Thyroid gland (tissue), 4 donors: ENCODE data around the gene VPS26A. TPM values are rescaled to one million over a fixed set of nuclear protein-coding genes. Genes with fewer than 3 reads are reported as not detected.
A peak's percentile ranks its signal among the peaks of the same experiment; 100 is the strongest.
"Not testable (repeated sequence)": the region's sequence is repeated elsewhere in the genome, so short reads cannot be mapped to it uniquely, and the experiment has no call there.

ENCODE experiments used
- DNase-seq, 2 donors: peaks; one replicate each; pipeline ENCODE4 v3.0.0-alpha.2; 2019
- H3K27ac ChIP-seq, 3 donors: fragments of 200-600 bp; sonication (generic); 1 replicate in 2 of 3; 2 replicates in 1 of 3; pipeline ENCODE4 v1.5.1; 2016 to 2019; ENCODE audit warnings: mild to moderate bottlenecking in 1 of 3, moderate library complexity in 1 of 3
- H3K27me3 ChIP-seq: fragments of 200-600 bp; sonication (generic); one replicate; pipeline ENCODE4 v1.5.1; 2019
- H3K36me3 ChIP-seq, 2 donors: fragments of 200-600 bp; sonication (generic); one replicate each; pipeline ENCODE4 v1.5.1; 2016 to 2019
- H3K4me1 ChIP-seq, 2 donors: fragments of 200-600 bp; sonication (generic); one replicate each; pipeline ENCODE4 v1.5.1; 2017 to 2019
- H3K4me3 ChIP-seq, 3 donors: fragments of 200-600 bp; sonication (generic); replicated peaks in 1 of 3; 1 replicate in 2 of 3; 2 replicates in 1 of 3; pipeline ENCODE4 v1.5.1; 2016; ENCODE audit warnings: mild to moderate bottlenecking in 1 of 3
- H3K9me3 ChIP-seq: fragments of 200-600 bp; sonication (generic); one replicate; pipeline ENCODE4 v1.5.1; 2017
- POLR2A ChIP-seq, 2 donors: fragments of 450-650 bp; IDR thresholded peaks; one replicate each; pipeline ENCODE4 v1.6.1; 2017; ENCODE audit warnings: antibody characterized with exemption in 2 of 2, mild to moderate bottlenecking in 2 of 2, moderate library complexity in 1 of 2
- WGBS, 2 donors: methylation state at CpG; one replicate each; pipeline ENCODE4 v1.1.5; 2017; 5-methylcytosine and 5-hydroxymethylcytosine counted together
- intact Hi-C: fragments of 100-400 bp; cut with DNase I; formaldehyde crosslinking; loops from one replicate; pipeline ENCODE4 v1.15.1; 2023
- total RNA-seq, 4 donors: library from RNA; depleted of rRNA; stranded (reverse); fragments of >200 nt; gene quantifications; one replicate each; pipeline ENCODE4 v1.2.3, GENCODE V29; 2016
- TF ChIP-seq, protein P1 (sequence below), 6 experiments: fragments of 200-600 bp in 3 of 6; fragments of 450-650 bp in 3 of 6; sonication (generic) in 3 of 6; IDR thresholded peaks; one replicate each; pipeline ENCODE4 v1.5.1; 2016 to 2019; ENCODE audit warnings: antibody characterized with exemption in 6 of 6, mild to moderate bottlenecking in 2 of 6, inconsistent platforms in 1 of 6, moderate library complexity in 1 of 6

The VPS26A gene
- total RNA-seq, 4 donors from 2014 or later = 32.5 to 41.0 (median 36.7) TPM

DNA sequence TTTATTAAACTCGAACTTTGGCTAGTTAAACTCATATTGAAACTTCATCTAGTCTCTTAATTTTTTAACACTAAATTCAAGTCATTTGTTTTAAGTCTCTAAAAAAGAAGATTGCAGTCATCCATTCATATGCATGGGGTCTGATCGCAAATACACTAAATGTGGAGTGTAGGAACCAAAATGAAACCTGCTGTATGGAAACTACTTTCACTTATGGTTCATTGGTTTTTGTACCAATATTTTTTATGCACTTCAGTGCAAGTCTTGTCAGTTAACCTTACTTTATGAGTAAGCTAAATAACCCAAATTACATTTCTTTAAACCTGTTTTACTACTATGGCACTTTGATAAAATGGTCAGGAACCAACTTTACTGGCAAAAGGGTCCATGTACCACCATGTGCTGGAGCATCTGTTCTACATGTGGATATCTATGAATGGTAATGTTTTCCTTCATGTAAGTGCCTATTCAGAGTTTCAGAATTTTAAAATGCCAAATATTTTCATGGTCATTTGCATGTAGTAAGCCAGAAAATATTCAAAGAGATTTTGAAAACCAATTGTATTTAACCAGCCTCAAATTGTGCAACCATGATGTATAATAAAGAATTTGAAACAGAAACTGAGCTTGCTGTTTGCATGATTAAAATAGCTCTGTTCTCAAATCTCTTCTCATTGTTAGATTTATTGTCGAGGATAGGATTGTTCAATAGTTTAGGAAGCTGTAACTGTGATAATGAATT is 48.4 kb downstream of the VPS26A start:
- DNase-seq = no peak
- TF ChIP-seq POLR2A (IDR thresholded peaks at IDR 0.05) = no peak
- TF ChIP-seq, protein P1, sequence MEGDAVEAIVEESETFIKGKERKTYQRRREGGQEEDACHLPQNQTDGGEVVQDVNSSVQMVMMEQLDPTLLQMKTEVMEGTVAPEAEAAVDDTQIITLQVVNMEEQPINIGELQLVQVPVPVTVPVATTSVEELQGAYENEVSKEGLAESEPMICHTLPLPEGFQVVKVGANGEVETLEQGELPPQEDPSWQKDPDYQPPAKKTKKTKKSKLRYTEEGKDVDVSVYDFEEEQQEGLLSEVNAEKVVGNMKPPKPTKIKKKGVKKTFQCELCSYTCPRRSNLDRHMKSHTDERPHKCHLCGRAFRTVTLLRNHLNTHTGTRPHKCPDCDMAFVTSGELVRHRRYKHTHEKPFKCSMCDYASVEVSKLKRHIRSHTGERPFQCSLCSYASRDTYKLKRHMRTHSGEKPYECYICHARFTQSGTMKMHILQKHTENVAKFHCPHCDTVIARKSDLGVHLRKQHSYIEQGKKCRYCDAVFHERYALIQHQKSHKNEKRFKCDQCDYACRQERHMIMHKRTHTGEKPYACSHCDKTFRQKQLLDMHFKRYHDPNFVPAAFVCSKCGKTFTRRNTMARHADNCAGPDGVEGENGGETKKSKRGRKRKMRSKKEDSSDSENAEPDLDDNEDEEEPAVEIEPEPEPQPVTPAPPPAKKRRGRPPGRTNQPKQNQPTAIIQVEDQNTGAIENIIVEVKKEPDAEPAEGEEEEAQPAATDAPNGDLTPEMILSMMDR (IDR thresholded peaks at IDR 0.05) = no peak
- H3K36me3 ChIP-seq = peaks cover 11 to 27% of the 10 kb centered on the region in 2 donors
- no peak overlapping the region for H3K4me3 ChIP-seq
- intact Hi-C loops = loop anchor here (10.0 kb wide), 1 partner anchor 48 kb away; the partner anchor contains the start of gene VPS26A
- no peaks in the 10 kb centered on the region for H3K27me3 ChIP-seq
- 91 to 93% methylated on average over 3 of the region's 3 CpGs for WGBS, 2 donors
- no peaks in the 10 kb centered on the region for H3K9me3 ChIP-seq
- H3K27ac ChIP-seq = no peak overlapping the region
- no peaks in the 10 kb centered on the region for H3K4me1 ChIP-seq

GRCh38 chr10:69175326-69175725 is 51.3 kb downstream of the VPS26A start:
- H3K27ac ChIP-seq, H3K4me1 ChIP-seq, H3K9me3 ChIP-seq, DNase-seq, H3K4me3 ChIP-seq, H3K27me3 ChIP-seq, H3K36me3 ChIP-seq: not testable (repeated sequence)
- intact Hi-C loops = loop anchor here (10.0 kb wide), 1 partner anchor 51 kb away; the partner anchor contains the start of gene VPS26A
- 79 to 87% methylated on average over 3 to 4 of the region's 4 CpGs for WGBS, 2 donors

GRCh38 chr10:69176823-69177222 is 52.8 kb downstream of the VPS26A start:
- peaks cover 12 to 17% of the 10 kb centered on the region in 2 donors for H3K4me1 ChIP-seq
- H3K36me3 ChIP-seq = peaks cover 0 to under 1% of the 10 kb centered on the region in 2 donors
- no peak for DNase-seq
- no peaks in the 10 kb centered on the region for H3K27me3 ChIP-seq
- WGBS, 2 donors = 69 to 71% methylated on average over 2 of the region's 2 CpGs
- no peak overlapping the region for H3K4me3 ChIP-seq
- intact Hi-C loops = loop anchor here (10.0 kb wide), 1 partner anchor 52 kb away; the partner anchor contains the start of gene VPS26A
- H3K9me3 ChIP-seq = no peaks in the 10 kb centered on the region
- no peak overlapping the region for H3K27ac ChIP-seq
- no peak for TF ChIP-seq POLR2A (IDR thresholded peaks at IDR 0.05)
- TF ChIP-seq, protein P1 (IDR thresholded peaks at IDR 0.05) = no peak

DNA sequence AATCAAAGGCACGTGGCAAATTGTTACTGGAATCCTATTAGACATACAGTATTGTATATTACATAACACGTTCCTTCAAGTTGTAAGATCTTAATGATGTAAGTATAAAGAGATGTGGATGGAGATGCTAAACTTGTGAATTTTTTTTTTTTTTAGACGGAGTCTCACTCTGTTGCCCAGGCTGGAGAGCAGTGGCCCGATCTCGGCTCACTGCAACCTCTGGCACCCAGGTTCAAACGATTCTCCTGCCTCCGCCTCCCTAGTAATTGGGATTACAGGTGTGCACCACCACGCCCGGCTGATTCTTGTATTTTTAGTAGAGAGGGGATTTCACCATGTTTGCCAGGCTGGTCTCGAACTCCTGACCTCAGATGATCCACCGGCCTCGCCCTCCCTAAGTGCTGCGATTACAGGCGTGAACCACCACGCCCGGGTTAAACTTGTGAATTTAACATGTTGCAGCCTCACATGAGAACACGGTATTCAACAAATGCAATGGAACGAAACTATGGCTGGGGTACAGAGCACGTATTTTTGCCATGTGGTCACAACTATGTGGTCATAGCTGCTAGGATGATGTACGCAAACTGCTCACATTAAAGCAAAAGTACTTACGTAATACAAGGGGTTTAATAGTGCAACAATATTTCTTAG is 55.2 kb downstream of the VPS26A start:
- H3K27me3 ChIP-seq = no peaks in the 10 kb centered on the region
- no peaks in the 10 kb centered on the region for H3K9me3 ChIP-seq
- no peaks in the 10 kb centered on the region for H3K36me3 ChIP-seq
- H3K27ac ChIP-seq = peak overlapping the region in 2 of 3 donors; percentile 91 to 99
- peak in 1 of 2 donors; percentile 9 for DNase-seq
- WGBS, 2 donors = 33 to 37% methylated on average over 20 to 21 of the region's 21 CpGs
- no peak for TF ChIP-seq POLR2A (IDR thresholded peaks at IDR 0.05)
- TF ChIP-seq, protein P1 (IDR thresholded peaks at IDR 0.05) = no peak
- H3K4me1 ChIP-seq = peaks cover 12 to 17% of the 10 kb centered on the region in 2 donors
- intact Hi-C loops = loop anchor here (10.0 kb wide), 1 partner anchor 54 kb away; the partner anchor contains the start of gene VPS26A
- peak overlapping the region; percentile 1 to 97 (median 78) for H3K4me3 ChIP-seq

- WGBS, 2 donors = 0 to 1% methylated on average over 38 to 40 of the region's 44 CpGs
- H3K27ac ChIP-seq = peak within 1 kb of the TSS; percentile 89 to 99 (median 91)
- intact Hi-C loops = loop anchor here (10.0 kb wide), 1 partner anchor 55 kb away; the partner anchor contains the start of gene VPS26A
- TF ChIP-seq POLR2A (IDR thresholded peaks at IDR 0.05) = peak in 1 of 2 donors; percentile 50
- TF ChIP-seq, protein P1 (IDR thresholded peaks at IDR 0.05) = peak in 1 of 6 experiments; percentile 33
- H3K36me3 ChIP-seq = no peaks in the 10 kb centered on the region
- DNase-seq = peak; percentile 94
- H3K9me3 ChIP-seq = no peaks in the 10 kb centered on the region
- no peaks in the 10 kb centered on the region for H3K27me3 ChIP-seq
- peaks cover 12 to 17% of the 10 kb centered on the region in 2 donors for H3K4me1 ChIP-seq
- H3K4me3 ChIP-seq = peak within 1 kb of the TSS; percentile 78 to 97 (median 92)
Measured at GRCh38 chr10:69179743-69180524, 56.0 kb downstream of the VPS26A start, which contains the start of gene SUPV3L1. SUPV3L1 (plus strand) TSS chr10:69180234; CDS start chr10:69180292, 58 bp downstream.
